Panc1 (cell line): ENCODE results near the gene PPARG.

Experiments
- POLR2AphosphoS5 ChIP-seq: IDR thresholded peaks from 2 replicates; pipeline ENCODE4 v1.6.1; 2012; ENCODE audit warnings: mild to moderate bottlenecking, low read depth, low read length, moderate library complexity
- SIN3A ChIP-seq: IDR thresholded peaks from 2 replicates; pipeline ENCODE4 v1.6.1; 2012; ENCODE audit warnings: low read depth, mild to moderate bottlenecking, low read length, moderate library complexity, borderline replicate concordance; ENCODE audit not compliant: insufficient read depth
- TCF7L2 ChIP-seq: IDR thresholded peaks from 2 replicates; pipeline ENCODE4 v1.6.1; 2011; ENCODE audit warnings: mild to moderate bottlenecking, low read depth, low read length, inconsistent platforms
- TF ChIP-seq, protein P1 (sequence below): fragments of 450-650 bp; IDR thresholded peaks from 2 replicates; pipeline ENCODE4 v1.5.1; 2017; ENCODE audit warnings: mild to moderate bottlenecking
- TF ChIP-seq, protein P2 (sequence below), 2 experiments: IDR thresholded peaks; 2 replicates each; pipeline ENCODE4 v1.6.1; 2011 to 2012; ENCODE audit warnings: low read depth in 2 of 2, control low read depth in 1 of 2, low read length in 1 of 2, mild to moderate bottlenecking in 1 of 2, moderate library complexity in 1 of 2; ENCODE audit not compliant: insufficient read depth in 1 of 2

DNA sequence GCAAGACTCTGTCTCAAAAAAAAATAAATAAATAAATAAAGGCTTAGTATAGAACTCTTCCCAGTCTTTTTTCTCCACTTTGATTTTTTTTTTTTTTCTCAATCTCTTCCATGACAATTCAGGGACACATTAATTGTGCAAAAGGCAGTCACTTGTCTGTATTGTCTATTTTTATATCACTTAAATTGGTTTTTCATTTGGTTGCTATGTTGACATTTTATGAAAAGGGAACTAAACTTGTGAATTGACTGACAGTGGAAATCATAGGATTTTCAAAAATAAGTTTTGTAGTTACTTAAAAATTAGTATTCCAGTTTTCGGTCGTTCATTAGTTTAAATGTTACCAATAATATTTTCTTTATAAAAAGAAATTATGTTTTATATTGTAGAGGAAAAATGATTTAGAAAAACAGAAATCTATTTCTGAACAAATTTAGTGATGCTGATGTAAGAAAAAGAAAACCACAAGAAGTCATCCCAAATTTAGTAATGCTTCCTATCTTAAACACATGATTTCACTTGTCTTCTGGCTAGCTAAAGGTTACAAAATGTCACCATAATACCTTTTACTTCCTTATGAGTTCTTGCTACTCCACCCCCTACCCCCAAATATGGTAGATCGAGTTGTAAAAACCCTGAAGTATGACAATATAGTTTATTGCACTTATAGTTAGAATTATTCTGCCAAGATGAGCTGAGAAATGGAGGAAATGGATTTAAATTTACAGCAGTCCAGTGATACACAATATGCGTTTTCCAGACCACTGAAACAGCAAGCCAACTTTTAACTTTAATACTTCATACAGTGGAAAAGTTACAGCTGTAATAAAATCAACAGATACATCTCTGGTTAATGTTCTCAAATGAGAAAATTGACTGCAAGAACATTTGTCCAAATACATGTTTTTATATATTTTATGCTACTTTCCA, 37.0 kb downstream of the PPARG start:
- TF ChIP-seq POLR2AphosphoS5 (no peak), TCF7L2 (no peak), SIN3A (no peak)
- TF ChIP-seq, protein P1, sequence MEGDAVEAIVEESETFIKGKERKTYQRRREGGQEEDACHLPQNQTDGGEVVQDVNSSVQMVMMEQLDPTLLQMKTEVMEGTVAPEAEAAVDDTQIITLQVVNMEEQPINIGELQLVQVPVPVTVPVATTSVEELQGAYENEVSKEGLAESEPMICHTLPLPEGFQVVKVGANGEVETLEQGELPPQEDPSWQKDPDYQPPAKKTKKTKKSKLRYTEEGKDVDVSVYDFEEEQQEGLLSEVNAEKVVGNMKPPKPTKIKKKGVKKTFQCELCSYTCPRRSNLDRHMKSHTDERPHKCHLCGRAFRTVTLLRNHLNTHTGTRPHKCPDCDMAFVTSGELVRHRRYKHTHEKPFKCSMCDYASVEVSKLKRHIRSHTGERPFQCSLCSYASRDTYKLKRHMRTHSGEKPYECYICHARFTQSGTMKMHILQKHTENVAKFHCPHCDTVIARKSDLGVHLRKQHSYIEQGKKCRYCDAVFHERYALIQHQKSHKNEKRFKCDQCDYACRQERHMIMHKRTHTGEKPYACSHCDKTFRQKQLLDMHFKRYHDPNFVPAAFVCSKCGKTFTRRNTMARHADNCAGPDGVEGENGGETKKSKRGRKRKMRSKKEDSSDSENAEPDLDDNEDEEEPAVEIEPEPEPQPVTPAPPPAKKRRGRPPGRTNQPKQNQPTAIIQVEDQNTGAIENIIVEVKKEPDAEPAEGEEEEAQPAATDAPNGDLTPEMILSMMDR, result no peak
- TF ChIP-seq, protein P2, sequence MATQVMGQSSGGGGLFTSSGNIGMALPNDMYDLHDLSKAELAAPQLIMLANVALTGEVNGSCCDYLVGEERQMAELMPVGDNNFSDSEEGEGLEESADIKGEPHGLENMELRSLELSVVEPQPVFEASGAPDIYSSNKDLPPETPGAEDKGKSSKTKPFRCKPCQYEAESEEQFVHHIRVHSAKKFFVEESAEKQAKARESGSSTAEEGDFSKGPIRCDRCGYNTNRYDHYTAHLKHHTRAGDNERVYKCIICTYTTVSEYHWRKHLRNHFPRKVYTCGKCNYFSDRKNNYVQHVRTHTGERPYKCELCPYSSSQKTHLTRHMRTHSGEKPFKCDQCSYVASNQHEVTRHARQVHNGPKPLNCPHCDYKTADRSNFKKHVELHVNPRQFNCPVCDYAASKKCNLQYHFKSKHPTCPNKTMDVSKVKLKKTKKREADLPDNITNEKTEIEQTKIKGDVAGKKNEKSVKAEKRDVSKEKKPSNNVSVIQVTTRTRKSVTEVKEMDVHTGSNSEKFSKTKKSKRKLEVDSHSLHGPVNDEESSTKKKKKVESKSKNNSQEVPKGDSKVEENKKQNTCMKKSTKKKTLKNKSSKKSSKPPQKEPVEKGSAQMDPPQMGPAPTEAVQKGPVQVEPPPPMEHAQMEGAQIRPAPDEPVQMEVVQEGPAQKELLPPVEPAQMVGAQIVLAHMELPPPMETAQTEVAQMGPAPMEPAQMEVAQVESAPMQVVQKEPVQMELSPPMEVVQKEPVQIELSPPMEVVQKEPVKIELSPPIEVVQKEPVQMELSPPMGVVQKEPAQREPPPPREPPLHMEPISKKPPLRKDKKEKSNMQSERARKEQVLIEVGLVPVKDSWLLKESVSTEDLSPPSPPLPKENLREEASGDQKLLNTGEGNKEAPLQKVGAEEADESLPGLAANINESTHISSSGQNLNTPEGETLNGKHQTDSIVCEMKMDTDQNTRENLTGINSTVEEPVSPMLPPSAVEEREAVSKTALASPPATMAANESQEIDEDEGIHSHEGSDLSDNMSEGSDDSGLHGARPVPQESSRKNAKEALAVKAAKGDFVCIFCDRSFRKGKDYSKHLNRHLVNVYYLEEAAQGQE (IDR thresholded peaks at IDR 0.05; ENCODE audit: insufficient read depth in 1 of 2, low read depth in 2 of 2, low read length in 1 of 2), result no peak
